HG02840 (cell line): ENCODE measurements around the gene APCS.

Experiments used
- ATAC-seq: cut with Tn5 transposase; IDR thresholded peaks from one replicate; pipeline ENCODE4 v1.9.1; 2021; ENCODE audit warnings: mild to moderate bottlenecking, moderate library complexity, moderate number of reproducible peaks; ENCODE audit not compliant: unreplicated experiment, low FRiP score

The APCS gene

GRCh38 chr1:159587461-159587951 is at the start of gene APCS:
Gene APCS (plus strand): TSS chr1:159587826. CDS start chr1:159587922, 96 bp downstream.
- no peak for ATAC-seq

GRCh38 chr1:159548126-159548525 is 39.5 kb upstream of the APCS start:
- ATAC-seq, result no peak

- no peak for ATAC-seq
These were observed 33.4 kb upstream of the APCS start for GRCh38 chr1:159554261-159554660.

- no peak for ATAC-seq
These were observed 32.9 kb upstream of the APCS start for GRCh38 chr1:159554696-159555095.

GRCh38 chr1:159556931-159557369 is 30.7 kb upstream of the APCS start:
- no peak for ATAC-seq

- no peak for ATAC-seq
These were observed 27.0 kb upstream of the APCS start for GRCh38 chr1:159560599-159560998.

GRCh38 chr1:159561497-159561896 is 26.1 kb upstream of the APCS start:
- ATAC-seq, result no peak

- ATAC-seq, result no peak
These were observed 24.9 kb upstream of the APCS start for GRCh38 chr1:159562680-159563079.

- no peak for ATAC-seq
These were observed 10.2 kb upstream of the APCS start for GRCh38 chr1:159577446-159577845.

GRCh38 chr1:159580340-159580739 is 7.3 kb upstream of the APCS start:
- ATAC-seq, result no peak

- ATAC-seq, result no peak
These were observed 6.2 kb upstream of the APCS start for GRCh38 chr1:159581422-159581821.

GRCh38 chr1:159584536-159584935 is 3.1 kb upstream of the APCS start:
- no peak for ATAC-seq

GRCh38 chr1:159591981-159592380 is 4.4 kb downstream of the APCS start:
- no peak for ATAC-seq

- ATAC-seq, result no peak
These were observed 7.2 kb downstream of the APCS start for GRCh38 chr1:159594625-159595405.

GRCh38 chr1:159598196-159598595 is 10.6 kb downstream of the APCS start:
- no peak for ATAC-seq

- no peak for ATAC-seq
These were observed 13.3 kb downstream of the APCS start for GRCh38 chr1:159600894-159601293.

GRCh38 chr1:159602501-159602999 is 14.9 kb downstream of the APCS start:
- ATAC-seq, result no peak

GRCh38 chr1:159612211-159612885 is 24.7 kb downstream of the APCS start:
- ATAC-seq, result no peak

GRCh38 chr1:159632922-159633321 is 45.3 kb downstream of the APCS start:
- no peak for ATAC-seq
